ENCODE measurements around the gene GALNTL6. TPM values are rescaled to one million over a fixed set of nuclear protein-coding genes. Genes with fewer than 3 reads are reported as not detected.

Gene GALNTL6
- total RNA-seq, 4 donors from 2014 or later = not detected

DNA sequence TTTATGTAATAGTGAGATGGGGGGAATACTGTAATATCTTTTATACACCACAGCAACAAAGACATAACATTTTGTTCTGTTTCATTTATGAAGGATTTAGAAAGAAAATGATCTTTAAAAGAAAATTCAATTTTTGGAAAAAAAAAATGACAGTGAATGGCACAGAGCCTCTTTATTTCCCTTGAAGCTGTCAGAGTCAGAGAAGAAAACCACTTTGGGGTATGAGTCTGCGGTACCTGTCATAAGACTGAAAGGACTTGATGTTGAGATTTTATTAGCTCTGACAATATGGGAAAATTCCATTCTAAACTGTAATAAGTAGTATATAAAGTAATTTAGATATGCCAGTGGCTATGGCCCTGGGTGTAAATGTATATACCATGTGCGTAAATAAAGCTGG, 134.8 kb downstream of the GALNTL6 start:
- TF ChIP-seq, protein P1, sequence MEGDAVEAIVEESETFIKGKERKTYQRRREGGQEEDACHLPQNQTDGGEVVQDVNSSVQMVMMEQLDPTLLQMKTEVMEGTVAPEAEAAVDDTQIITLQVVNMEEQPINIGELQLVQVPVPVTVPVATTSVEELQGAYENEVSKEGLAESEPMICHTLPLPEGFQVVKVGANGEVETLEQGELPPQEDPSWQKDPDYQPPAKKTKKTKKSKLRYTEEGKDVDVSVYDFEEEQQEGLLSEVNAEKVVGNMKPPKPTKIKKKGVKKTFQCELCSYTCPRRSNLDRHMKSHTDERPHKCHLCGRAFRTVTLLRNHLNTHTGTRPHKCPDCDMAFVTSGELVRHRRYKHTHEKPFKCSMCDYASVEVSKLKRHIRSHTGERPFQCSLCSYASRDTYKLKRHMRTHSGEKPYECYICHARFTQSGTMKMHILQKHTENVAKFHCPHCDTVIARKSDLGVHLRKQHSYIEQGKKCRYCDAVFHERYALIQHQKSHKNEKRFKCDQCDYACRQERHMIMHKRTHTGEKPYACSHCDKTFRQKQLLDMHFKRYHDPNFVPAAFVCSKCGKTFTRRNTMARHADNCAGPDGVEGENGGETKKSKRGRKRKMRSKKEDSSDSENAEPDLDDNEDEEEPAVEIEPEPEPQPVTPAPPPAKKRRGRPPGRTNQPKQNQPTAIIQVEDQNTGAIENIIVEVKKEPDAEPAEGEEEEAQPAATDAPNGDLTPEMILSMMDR (IDR thresholded peaks at IDR 0.05; ENCODE audit: low read depth) = no peak

DNA sequence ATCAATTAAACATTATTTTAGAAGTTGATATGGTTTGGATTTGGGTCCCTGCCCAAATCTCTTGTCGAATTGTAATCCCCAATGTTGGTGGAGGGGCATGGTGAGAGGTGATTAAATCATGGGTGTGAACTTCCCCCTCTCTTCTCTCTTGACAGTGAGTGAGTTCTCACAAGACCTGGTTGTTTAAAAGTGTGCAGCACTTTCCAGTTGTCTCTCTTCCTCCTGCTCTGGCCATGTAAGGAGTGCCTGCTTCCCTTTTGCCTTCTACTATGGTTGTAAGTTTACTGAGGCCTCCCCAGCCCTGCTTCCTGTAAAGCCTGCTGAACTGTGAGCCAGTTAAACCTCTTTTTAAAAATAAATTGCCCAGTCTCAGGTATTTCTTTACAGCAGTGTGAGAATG, 141.4 kb downstream of the GALNTL6 start:
- TF ChIP-seq, protein P1 (IDR thresholded peaks at IDR 0.05; ENCODE audit: low read depth) = no peak

DNA sequence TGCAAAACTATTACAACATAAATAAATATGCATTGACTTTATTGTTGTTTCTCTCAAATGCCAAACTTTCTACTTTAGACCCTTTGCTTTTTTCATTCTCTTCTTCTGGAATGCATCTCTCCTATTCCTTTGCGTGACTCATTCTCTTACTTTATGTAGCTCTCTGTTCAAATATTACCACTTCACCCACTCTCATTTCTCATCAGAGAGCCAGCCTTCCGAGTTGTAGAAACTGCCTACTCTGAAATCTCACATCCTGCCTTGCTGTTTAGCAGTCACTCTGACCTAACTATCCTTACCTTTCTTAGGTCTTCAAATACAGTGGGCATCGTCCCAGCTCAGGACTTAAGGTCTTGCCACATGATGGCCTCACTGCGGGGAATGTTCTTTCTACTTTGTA, 143.5 kb downstream of the GALNTL6 start:
- TF ChIP-seq, protein P1 (IDR thresholded peaks at IDR 0.05; ENCODE audit: low read depth) = no peak

DNA sequence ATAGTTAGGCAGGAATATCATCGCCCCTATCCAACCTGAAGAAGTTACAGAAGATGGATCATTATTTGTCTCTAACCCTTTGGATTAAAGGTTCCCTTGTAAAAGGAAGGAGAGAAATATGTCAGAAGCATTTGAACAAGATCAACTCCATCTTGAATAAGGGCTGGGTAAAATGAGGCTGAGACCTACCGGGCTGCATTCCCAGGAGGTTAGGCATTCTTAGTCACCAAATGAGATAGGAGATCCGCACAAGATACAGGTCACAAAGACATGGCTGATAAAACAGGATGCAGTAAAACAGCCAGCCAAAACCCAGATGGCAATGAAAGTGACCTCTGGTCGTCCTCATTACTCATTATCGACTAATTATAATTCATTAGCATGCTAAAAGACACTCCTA, 148.9 kb downstream of the GALNTL6 start:
- TF ChIP-seq, protein P1 (IDR thresholded peaks at IDR 0.05; ENCODE audit: low read depth) = no peak

DNA sequence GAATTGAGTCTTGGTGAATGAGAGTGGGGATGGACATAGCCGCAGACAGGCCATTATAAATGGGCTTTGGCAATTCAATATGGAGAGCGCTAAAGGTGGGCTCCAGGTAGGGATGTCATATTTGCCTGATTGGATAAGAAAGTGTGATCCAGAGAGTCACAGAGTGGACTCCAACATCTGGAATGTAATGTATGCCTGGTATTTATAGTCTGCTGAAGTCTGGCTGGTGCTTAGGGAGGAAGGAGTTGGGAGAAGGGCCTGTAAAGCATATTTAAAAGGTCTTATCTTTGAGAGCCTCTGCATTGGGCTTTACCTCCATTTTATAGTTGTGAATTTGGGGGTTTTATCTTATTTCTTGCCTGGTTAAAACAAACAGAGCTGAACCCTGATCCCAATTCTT, 153.2 kb downstream of the GALNTL6 start:
- TF ChIP-seq, protein P1 (IDR thresholded peaks at IDR 0.05; ENCODE audit: low read depth) = no peak

DNA sequence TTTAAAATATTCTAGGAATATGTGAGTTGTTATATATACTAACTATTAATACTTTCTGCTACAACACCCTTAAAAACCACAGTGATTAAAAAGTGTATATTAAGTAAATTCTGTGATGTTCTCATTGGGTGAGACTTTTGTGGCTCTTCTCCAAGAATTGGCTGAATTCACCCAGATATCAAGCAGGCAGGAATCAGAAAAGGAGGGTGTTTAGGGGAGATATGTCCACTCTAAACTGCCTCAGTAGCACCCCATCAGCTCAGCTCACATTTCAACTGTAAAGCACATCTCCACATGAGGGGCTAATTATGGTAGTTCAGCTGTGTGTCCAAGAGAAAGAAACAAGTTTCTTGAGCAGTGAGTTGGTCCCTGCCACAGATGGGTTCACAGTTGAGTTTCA, 165.0 kb downstream of the GALNTL6 start:
- TF ChIP-seq, protein P1 (IDR thresholded peaks at IDR 0.05; ENCODE audit: low read depth) = no peak

DNA sequence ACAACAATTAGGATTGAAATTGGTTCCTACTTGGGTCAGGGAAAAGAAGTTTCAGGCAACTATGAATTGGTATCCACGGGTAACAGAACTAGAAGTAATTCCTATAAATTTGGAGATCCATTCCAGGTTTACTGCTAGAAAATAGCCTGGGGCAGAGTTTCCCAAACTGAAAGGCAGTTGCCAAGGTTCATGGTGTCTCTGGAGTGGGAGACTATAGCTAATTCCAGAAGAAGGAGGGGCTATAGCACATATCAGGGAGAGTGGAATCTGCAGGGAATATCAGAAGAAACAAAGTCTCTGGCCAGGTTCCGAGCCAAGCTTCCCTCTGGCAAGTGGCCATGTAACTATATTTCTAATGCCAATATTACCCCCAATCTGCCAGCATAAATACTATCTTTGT, 166.3 kb downstream of the GALNTL6 start:
- TF ChIP-seq, protein P1 (IDR thresholded peaks at IDR 0.05; ENCODE audit: low read depth) = no peak
